Spleen (tissue), 7 donors: ENCODE data around the gene SEPTIN3.

ENCODE experiments used
- CTCF ChIP-seq, 11 experiments: fragments of 200-600 bp in 7 of 11; fragments of 450-650 bp in 4 of 11; sonication (generic) in 4 of 11; IDR thresholded peaks in 8 of 11; conservative IDR thresholded peaks in 3 of 11; 1 replicate in 7 of 11; 2 replicates in 4 of 11; pipeline versions ENCODE4 v1.4.0 to v1.8.0; 2016 to 2021; ENCODE audit warnings: antibody characterized with exemption in 11 of 11, inconsistent platforms in 4 of 11, mild to moderate bottlenecking in 1 of 11
- POLR2A ChIP-seq, 3 donors: fragments of 450-650 bp; IDR thresholded peaks; one replicate each; pipeline ENCODE4 v1.5.1; 2017; ENCODE audit warnings: antibody characterized with exemption in 3 of 3, mild to moderate bottlenecking in 1 of 3
- POLR2AphosphoS5 ChIP-seq, 3 donors: sonication (generic); formaldehyde crosslinking; IDR thresholded peaks; one replicate each; pipeline ENCODE4 v1.5.1; 2017; ENCODE audit warnings: antibody characterized with exemption in 3 of 3
- donor health status: DM: no; HTN: no; CAD: no; lungs with moderate emphysema.
- donor health status: DM: no; HTN: no; CAD: no.
- donor health status: DM: no; HTN: no; CAD: no.

GRCh38 chr22:41931701-41932269 lies 37.5 kb upstream of the SEPTIN3 start:
- TF ChIP-seq POLR2AphosphoS5 (IDR thresholded peaks at IDR 0.05): peak in 2 of 3 donors; percentile 56 to 67
- no peak for TF ChIP-seq CTCF (IDR thresholded peaks at IDR 0.05 in 8 of 11, conservative IDR thresholded peaks at IDR 0.05 in 3 of 11)
- no peak for TF ChIP-seq POLR2A (IDR thresholded peaks at IDR 0.05)
